ENCODE measurements around the gene ERBB4.

DNA sequence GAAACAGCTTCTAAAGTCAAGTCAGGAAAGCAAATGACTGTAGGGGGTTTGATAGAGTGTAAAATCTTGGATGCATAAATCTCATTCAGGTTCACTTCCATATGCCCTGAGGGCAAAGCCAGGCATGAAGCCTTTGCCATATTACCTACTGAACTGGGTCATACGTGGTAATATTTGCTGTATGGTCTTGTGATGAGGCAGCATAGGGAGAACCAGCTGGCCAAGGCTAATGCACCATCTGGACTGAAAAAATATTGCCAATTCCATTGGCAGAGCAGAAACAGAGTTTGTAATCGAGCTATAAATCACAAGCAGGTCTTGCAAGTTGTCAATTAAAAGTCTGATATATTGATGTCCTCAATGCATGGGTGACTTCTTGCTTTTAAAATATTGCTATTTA lies 243.8 kb downstream of the ERBB4 start:
- no peak for TF ChIP-seq GATA3 (IDR thresholded peaks at IDR 0.05; ENCODE audit: borderline replicate concordance)
- no peak for TF ChIP-seq POLR2A (IDR thresholded peaks at IDR 0.05; ENCODE audit: low read length)
- no peak for TF ChIP-seq JUN (IDR thresholded peaks at IDR 0.05)
- TF ChIP-seq, protein P1, sequence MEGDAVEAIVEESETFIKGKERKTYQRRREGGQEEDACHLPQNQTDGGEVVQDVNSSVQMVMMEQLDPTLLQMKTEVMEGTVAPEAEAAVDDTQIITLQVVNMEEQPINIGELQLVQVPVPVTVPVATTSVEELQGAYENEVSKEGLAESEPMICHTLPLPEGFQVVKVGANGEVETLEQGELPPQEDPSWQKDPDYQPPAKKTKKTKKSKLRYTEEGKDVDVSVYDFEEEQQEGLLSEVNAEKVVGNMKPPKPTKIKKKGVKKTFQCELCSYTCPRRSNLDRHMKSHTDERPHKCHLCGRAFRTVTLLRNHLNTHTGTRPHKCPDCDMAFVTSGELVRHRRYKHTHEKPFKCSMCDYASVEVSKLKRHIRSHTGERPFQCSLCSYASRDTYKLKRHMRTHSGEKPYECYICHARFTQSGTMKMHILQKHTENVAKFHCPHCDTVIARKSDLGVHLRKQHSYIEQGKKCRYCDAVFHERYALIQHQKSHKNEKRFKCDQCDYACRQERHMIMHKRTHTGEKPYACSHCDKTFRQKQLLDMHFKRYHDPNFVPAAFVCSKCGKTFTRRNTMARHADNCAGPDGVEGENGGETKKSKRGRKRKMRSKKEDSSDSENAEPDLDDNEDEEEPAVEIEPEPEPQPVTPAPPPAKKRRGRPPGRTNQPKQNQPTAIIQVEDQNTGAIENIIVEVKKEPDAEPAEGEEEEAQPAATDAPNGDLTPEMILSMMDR (IDR thresholded peaks at IDR 0.05) = no peak
- no peak for TF ChIP-seq ESRRA (IDR thresholded peaks at IDR 0.05; ENCODE audit: borderline replicate concordance, low read length)
